Breast epithelium (tissue), 4 donors: Measurements from ENCODE around the gene ARL8A. TPM values are rescaled to one million over a fixed set of nuclear protein-coding genes. Genes with fewer than 3 reads are reported as not detected.
A peak's percentile ranks its signal among the peaks of the same experiment; 100 is the strongest.

Source experiments
- DNase-seq, 2 donors: peaks; one replicate each; pipeline ENCODE4 v3.0.0-alpha.2; 2019; ENCODE audit warnings: low spot score in 2 of 2
- H3K27ac ChIP-seq, 2 donors: fragments of 200-600 bp; sonication (generic) in 1 of 2; one replicate each; pipeline ENCODE4 v1.5.1; 2016 to 2019; ENCODE audit warnings: mild to moderate bottlenecking in 1 of 2
- H3K27me3 ChIP-seq, 2 donors: fragments of 200-600 bp; sonication (generic) in 1 of 2; one replicate each; pipeline versions ENCODE4 v1.5.1 to v1.6.0; 2017 to 2019; ENCODE audit warnings: control low read depth in 1 of 2, mild to moderate bottlenecking in 1 of 2
- H3K36me3 ChIP-seq: fragments of 200-600 bp; one replicate; pipeline ENCODE4 v1.5.1; 2019
- H3K4me1 ChIP-seq, 2 donors: fragments of 200-600 bp; sonication (generic); one replicate each; pipeline ENCODE4 v1.5.1; 2016 to 2019; ENCODE audit warnings: control low read depth in 1 of 2
- H3K4me3 ChIP-seq, 3 donors: fragments of 200-600 bp; sonication (generic); 1 replicate in 2 of 3; 2 replicates in 1 of 3; pipeline ENCODE4 v1.5.1; 2016 to 2019; ENCODE audit warnings: mild to moderate bottlenecking in 3 of 3, moderate library complexity in 2 of 3
- H3K9me3 ChIP-seq, 2 donors: fragments of 200-600 bp; sonication (generic) in 1 of 2; one replicate each; pipeline ENCODE4 v1.5.1; 2016 to 2019; ENCODE audit warnings: control low read depth in 1 of 2
- POLR2A ChIP-seq: fragments of 450-650 bp; IDR thresholded peaks from one replicate; pipeline ENCODE4 v1.6.1; 2016; ENCODE audit warnings: antibody characterized with exemption, mild to moderate bottlenecking, moderate library complexity
- POLR2AphosphoS5 ChIP-seq, 3 donors: sonication (generic); formaldehyde crosslinking; IDR thresholded peaks; one replicate each; pipeline ENCODE4 v1.6.1; 2017; ENCODE audit warnings: antibody characterized with exemption in 3 of 3
- intact Hi-C: fragments of 100-400 bp; cut with DNase I; formaldehyde crosslinking; loops from one replicate; pipeline ENCODE4 v1.15.1; 2023; ENCODE audit warnings: low total_unique reads
- total RNA-seq, 3 donors: library from RNA; depleted of rRNA; stranded (reverse); fragments of >200 nt; gene quantifications; one replicate each; pipeline ENCODE4 v1.1.0, GENCODE V29; 2016
- TF ChIP-seq, protein P1 (sequence below), 3 donors: fragments of 450-650 bp; IDR thresholded peaks; one replicate each; pipeline ENCODE4 v1.5.1; 2016 to 2017; ENCODE audit warnings: antibody characterized with exemption in 3 of 3, mild to moderate bottlenecking in 3 of 3, moderate library complexity in 3 of 3

ARL8A gene
- total RNA-seq, 3 donors from 2014 or later: 29.9 to 41.1 (median 34.7) TPM

- Histone ChIP-seq H3K36me3 (no peaks in the 10 kb centered on the region), H3K27me3 (no peaks in the 10 kb centered on the region), H3K4me3 (no peak within 1 kb of the TSS), H3K9me3 (no peaks in the 10 kb centered on the region), H3K27ac (no peak within 1 kb of the TSS), H3K4me1 (no peaks in the 10 kb centered on the region)
- intact Hi-C loops: no loop called here
- no peak for TF ChIP-seq POLR2AphosphoS5 (IDR thresholded peaks at IDR 0.05)
- no peak for TF ChIP-seq POLR2A
- TF ChIP-seq, protein P1, sequence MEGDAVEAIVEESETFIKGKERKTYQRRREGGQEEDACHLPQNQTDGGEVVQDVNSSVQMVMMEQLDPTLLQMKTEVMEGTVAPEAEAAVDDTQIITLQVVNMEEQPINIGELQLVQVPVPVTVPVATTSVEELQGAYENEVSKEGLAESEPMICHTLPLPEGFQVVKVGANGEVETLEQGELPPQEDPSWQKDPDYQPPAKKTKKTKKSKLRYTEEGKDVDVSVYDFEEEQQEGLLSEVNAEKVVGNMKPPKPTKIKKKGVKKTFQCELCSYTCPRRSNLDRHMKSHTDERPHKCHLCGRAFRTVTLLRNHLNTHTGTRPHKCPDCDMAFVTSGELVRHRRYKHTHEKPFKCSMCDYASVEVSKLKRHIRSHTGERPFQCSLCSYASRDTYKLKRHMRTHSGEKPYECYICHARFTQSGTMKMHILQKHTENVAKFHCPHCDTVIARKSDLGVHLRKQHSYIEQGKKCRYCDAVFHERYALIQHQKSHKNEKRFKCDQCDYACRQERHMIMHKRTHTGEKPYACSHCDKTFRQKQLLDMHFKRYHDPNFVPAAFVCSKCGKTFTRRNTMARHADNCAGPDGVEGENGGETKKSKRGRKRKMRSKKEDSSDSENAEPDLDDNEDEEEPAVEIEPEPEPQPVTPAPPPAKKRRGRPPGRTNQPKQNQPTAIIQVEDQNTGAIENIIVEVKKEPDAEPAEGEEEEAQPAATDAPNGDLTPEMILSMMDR (IDR thresholded peaks at IDR 0.05): peak in 2 of 3 donors; percentile 32 to 37
- no peak for DNase-seq
These were observed 21.8 kb downstream of the ARL8A start, which contains the start of gene GPR37L1 for GRCh38 chr1:202122639-202123335. Gene GPR37L1 (plus strand): TSS chr1:202122917. CDS start chr1:202122964, 47 bp downstream.

- no peak for TF ChIP-seq POLR2A
- TF ChIP-seq POLR2AphosphoS5 (IDR thresholded peaks at IDR 0.05): no peak
- TF ChIP-seq, protein P1 (IDR thresholded peaks at IDR 0.05): no peak
- Histone ChIP-seq H3K36me3 (no peaks in the 10 kb centered on the region), H3K27me3 (no peaks in the 10 kb centered on the region), H3K4me1 (no peaks in the 10 kb centered on the region), H3K9me3 (no peaks in the 10 kb centered on the region), H3K4me3 (no peak overlapping the region), H3K27ac (no peak overlapping the region)
- intact Hi-C loops: no loop called here
- no peak for DNase-seq
These were observed 23.5 kb downstream of the ARL8A start for GRCh38 chr1:202121006-202121405.

DNA sequence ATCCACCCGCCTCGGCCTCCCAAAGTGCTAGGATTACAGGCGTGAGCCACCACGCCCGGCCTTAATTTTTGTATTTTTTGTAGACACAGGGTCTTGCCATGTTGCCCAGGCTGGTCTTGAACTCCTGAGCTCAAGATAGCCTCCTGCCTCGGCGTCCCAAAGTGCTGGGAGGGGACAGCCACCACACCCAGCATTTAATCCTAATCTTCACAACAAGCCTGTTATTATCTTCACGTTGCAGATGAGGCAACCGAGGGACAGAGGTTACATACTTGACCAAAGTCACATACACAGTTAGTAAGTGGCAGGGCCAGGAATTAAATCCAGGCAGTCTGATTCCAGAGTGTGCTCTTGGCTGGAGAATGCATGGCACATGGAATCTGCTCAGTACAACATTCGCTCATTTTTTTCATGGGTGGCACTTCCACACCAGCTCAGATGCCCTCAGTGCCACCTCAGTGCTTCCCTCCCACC lies 26.6 kb downstream of the ARL8A start:
- Histone ChIP-seq H3K36me3 (no peaks in the 10 kb centered on the region), H3K27ac (peak overlapping the region in 1 of 2 donors; percentile 37), H3K9me3 (no peaks in the 10 kb centered on the region), H3K27me3 (no peaks in the 10 kb centered on the region), H3K4me3 (no peak overlapping the region), H3K4me1 (peaks cover 0 to 9% of the 10 kb centered on the region in 2 donors)
- DNase-seq: no peak
- TF ChIP-seq POLR2A (no peak), POLR2AphosphoS5 (IDR thresholded peaks at IDR 0.05) (no peak)
- TF ChIP-seq, protein P1 (IDR thresholded peaks at IDR 0.05): no peak
- intact Hi-C loops: loop anchor here (5.0 kb wide), 1 partner anchor 111 kb away; no protein-coding TSS in a partner anchor

DNA sequence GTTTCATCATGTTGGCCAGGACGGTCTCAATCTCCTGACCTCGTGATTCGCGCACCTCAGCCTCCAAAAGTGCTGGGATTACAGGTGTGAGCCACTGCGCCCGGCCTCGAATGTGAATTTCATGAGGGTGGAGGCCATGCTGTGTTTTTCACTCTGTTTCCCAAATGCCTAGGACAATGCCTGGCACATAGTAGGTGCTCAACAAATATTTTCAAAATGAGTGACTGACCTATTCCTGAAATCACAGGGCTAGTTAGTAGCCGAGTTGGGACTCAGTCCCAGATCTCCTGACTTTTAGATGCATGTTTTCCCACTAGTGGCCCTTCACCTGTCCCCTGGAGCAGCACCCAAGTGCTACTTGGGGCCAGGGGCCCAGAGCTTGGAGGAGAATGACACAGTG lies 28.2 kb downstream of the ARL8A start:
- no peaks in the 10 kb centered on the region for H3K9me3 ChIP-seq
- no peaks in the 10 kb centered on the region for H3K36me3 ChIP-seq
- TF ChIP-seq, protein P1 (IDR thresholded peaks at IDR 0.05): no peak
- intact Hi-C loops: loop anchor here (5.0 kb wide), 1 partner anchor 109 kb away; no protein-coding TSS in a partner anchor
- H3K4me1 ChIP-seq: peaks cover 0 to 9% of the 10 kb centered on the region in 2 donors
- no peak overlapping the region for H3K27ac ChIP-seq
- DNase-seq: no peak
- H3K4me3 ChIP-seq: no peak overlapping the region
- H3K27me3 ChIP-seq: no peaks in the 10 kb centered on the region

GRCh38 chr1:202113690-202114300 lies 30.7 kb downstream of the ARL8A start:
- peaks cover 0 to 9% of the 10 kb centered on the region in 2 donors for H3K4me1 ChIP-seq
- no peak overlapping the region for H3K4me3 ChIP-seq
- H3K36me3 ChIP-seq: no peaks in the 10 kb centered on the region
- H3K27me3 ChIP-seq: no peaks in the 10 kb centered on the region
- peak overlapping the region; percentile 83 to 85 for H3K27ac ChIP-seq
- TF ChIP-seq, protein P1 (IDR thresholded peaks at IDR 0.05): no peak
- no peak for TF ChIP-seq POLR2A
- no peak for TF ChIP-seq POLR2AphosphoS5 (IDR thresholded peaks at IDR 0.05)
- no peak for DNase-seq
- no peaks in the 10 kb centered on the region for H3K9me3 ChIP-seq
- intact Hi-C loops: no loop called here
